ENCODE data around the gene MYH6.

MYH6 gene

GRCh38 chr14:23355871-23356435 lies 52.1 kb downstream of the MYH6 start:
- DNase-seq (ENCODE audit: low read depth) = no peak

- DNase-seq (ENCODE audit: low read depth) = no peak
These were observed 53.1 kb downstream of the MYH6 start for GRCh38 chr14:23354990-23355389.

- DNase-seq (ENCODE audit: low read depth) = no peak
These were observed 54.7 kb downstream of the MYH6 start for GRCh38 chr14:23353433-23353780.

- DNase-seq (ENCODE audit: low read depth) = peak; percentile 24
These were observed 55.3 kb downstream of the MYH6 start, which contains the start of gene SLC22A17 for GRCh38 chr14:23352506-23353432. Gene SLC22A17 (minus strand): TSS chr14:23352887.

GRCh38 chr14:23351681-23352505 lies 56.2 kb downstream of the MYH6 start:
- no peak for DNase-seq (ENCODE audit: low read depth)

GRCh38 chr14:23349156-23349845 lies 58.8 kb downstream of the MYH6 start:
- DNase-seq (ENCODE audit: low read depth) = no peak

GRCh38 chr14:23348297-23348655 lies 59.8 kb downstream of the MYH6 start:
- no peak for DNase-seq (ENCODE audit: low read depth)

GRCh38 chr14:23347406-23348296 lies 60.4 kb downstream of the MYH6 start:
- no peak for DNase-seq (ENCODE audit: low read depth)

- DNase-seq (ENCODE audit: low read depth) = no peak
These were observed 61.2 kb downstream of the MYH6 start for GRCh38 chr14:23346693-23347405.

GRCh38 chr14:23345987-23346692 lies 61.9 kb downstream of the MYH6 start:
- no peak for DNase-seq (ENCODE audit: low read depth)

GRCh38 chr14:23344481-23344880 lies 63.6 kb downstream of the MYH6 start:
- no peak for DNase-seq (ENCODE audit: low read depth)

GRCh38 chr14:23339506-23340268 lies 68.4 kb downstream of the MYH6 start:
- DNase-seq (ENCODE audit: low read depth) = no peak

GRCh38 chr14:23335623-23336022 lies 72.5 kb downstream of the MYH6 start:
- no peak for DNase-seq (ENCODE audit: low read depth)

Data from activated T-cell treated with anti-CD3 and anti-CD28 coated beads for 48 hours (primary cell).